ENCODE measurements around the gene ADAMTS5.

ADAMTS5 gene

DNA sequence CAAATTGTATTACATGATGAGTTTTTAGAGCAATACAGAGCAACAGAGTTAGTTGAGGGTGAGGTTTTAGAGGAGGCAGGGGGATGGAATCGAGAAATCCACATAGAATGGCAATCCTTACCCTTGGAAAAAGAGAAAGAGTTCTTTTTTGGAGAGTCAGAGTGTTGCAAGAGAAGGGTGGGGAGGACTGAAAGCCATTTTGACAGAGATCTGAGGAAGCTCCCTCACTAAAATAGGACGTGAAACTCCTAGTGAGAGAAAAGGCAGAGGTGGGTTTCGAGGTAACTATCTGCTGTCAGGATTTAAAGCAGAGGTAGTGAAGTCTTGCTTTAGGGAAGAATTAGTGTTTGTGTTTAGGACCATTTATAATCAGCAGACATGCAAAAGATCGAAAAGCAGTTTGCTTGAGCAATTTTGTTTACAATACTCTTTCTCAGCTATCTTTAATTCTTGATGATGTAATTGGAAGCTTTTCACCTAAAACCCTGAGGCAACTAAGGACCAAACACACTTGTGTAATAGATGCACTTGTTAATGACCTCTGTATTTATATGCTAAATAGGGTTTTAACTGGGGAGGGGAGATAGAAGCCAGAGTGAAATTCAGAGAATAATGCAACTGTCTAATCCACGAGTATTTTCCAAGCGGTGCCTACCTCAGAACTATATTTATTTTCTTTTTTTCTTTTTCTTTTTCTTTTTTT is 20.0 kb downstream of the ADAMTS5 start:
- no peak for DNase-seq

DNA sequence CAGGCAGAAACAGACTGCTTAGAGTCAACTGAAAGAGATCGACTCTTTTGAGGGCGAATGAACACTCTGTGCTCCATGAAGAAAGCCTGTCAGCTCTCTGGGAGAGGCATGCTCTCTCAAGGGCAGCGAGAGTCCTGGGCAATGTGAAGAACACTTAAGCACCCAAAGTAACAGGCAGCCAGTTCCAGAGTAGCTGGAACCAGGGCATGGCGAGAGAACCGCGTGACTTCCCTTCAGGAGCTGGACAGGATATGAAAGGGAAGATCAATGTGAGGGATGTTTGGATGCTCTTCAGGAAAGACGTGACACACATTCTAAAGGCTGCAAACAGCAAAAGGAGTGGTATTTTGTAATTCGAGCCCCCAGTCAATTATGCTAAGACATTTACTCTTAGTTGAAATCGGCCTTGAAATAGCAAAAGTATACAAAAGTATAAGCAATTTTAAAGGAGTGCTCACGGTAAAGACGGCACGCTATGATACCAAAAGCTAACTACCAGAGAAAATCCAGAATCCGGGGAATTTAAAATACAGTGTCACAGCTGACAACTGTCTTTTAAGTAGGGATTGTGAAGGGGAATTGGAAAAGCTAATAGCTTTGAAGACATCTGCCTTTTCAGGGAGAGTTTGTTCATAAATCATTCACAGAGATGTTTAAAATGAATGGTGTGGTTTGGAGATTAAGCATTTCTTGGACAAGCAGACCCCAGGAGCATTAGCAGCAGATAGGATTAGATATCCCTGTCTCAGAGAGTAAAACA is 20.8 kb downstream of the ADAMTS5 start:
- no peak for DNase-seq

DNA sequence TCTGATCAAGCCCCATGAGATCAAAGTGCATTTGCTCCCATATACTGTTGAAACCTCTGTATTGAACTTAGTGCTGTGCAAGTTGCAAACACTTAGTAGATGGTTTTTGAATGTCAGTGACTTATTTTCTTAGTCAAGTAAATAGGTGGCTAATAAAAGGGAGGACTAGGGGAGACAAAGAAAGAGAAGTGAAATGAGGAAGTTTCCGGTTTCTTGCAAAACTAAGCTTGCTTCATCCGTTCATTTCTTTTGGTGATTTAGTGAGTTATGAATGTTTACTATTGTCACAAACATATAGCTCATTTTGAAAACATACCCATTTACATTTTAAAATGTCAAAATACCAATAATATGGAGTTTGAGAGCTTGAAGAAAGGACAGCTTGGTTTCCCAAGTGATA is 23.0 kb downstream of the ADAMTS5 start:
- no peak for DNase-seq

DNA sequence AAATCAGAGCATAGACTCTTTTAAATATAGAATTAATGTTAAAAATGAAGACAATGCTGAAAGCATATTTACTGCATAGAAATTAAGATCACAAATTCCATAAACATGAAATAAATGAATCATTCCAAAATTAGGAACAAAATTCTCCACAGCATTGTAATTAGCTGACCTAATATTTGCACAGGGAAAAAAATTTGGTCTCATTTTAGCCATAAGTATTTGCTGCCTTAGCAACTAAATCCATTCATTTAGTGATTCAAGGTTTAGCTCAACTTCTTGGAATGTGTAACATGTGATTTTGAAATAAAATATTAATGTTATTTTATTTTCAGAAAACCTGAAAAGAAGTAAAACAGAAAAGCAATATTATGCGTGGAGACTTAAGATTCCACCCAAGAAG is 25.5 kb downstream of the ADAMTS5 start:
- no peak for DNase-seq

DNA sequence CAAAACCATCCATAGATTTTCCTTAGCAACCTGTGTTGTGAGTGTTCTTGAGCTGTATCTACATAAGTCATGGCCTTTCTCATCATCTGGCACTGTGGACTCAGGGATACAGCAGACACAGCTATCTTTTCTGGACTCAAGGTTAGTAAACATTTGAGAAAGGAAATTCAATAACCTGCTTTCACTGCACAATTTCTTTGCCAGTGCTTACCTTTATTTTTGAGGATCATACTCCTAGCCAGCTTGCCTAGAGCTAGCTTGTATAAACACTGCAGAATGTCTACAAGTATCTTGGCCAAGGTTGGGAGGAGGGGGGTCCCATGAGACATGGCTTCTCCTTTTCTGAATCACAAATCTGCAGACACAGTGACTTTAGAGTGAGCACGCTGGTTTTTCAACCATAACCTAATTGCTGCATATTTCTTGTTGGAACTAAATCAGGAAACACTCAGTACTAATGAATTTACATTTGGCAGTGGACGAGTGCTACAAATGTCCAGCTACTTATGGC is 27.2 kb downstream of the ADAMTS5 start:
- DNase-seq = no peak

DNA sequence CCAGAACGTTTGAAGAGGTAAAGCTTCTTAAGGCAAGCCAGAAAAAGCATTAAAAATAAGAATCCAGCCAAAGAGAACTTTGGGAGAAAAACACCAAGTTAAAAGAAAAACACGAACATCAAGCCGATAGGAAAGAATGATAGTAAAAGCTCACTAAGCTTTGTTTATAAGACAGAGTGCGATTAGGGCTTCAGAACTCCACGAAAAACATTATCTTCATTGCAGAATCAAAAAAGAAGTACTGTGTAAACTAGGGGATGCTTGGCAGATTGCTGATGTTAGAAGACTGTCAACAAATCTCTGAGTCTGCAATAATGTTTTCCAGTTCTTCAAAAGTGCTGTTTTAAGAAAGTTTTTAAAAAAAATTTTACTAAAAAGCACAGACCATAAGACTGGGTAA is 30.2 kb downstream of the ADAMTS5 start:
- DNase-seq = no peak

DNA sequence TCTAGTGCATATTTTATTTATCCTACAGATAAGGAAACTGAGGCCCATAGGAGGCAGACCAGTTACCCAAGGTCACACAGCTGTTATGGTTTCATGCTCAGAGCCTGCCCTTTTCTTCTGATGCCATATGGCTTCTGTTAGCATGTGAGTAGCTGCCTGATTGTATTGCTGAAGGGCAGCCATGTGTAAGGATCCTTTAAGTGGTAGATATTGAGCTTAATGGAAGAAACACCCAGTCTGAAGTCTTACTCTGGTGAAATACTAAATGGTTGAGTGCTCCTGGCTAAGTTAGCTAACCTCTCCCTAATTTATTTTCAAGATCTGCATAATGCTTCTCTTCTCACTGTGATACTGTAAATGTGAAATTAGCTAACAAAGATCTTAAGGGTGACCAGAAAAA is 30.9 kb downstream of the ADAMTS5 start:
- no peak for DNase-seq

DNA sequence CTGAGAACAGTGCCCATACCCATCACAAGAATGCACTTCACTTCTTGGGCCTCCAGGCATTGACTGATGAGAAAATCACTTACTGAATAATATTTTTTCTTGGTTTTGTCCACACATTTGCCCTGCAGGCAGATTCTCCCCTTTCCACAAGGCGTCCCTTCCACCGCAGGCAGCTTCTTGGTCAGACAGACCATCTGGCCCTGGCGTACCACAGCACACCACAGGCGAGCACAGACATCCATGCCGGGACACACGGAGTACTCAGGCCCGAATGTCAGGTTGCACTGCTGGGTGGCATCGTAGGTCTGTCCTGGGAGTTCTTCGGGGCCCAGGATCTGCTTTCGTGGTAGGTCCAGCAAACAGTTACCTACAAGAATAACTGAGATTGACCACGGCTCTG is 32.5 kb downstream of the ADAMTS5 start:
- DNase-seq = no peak

DNA sequence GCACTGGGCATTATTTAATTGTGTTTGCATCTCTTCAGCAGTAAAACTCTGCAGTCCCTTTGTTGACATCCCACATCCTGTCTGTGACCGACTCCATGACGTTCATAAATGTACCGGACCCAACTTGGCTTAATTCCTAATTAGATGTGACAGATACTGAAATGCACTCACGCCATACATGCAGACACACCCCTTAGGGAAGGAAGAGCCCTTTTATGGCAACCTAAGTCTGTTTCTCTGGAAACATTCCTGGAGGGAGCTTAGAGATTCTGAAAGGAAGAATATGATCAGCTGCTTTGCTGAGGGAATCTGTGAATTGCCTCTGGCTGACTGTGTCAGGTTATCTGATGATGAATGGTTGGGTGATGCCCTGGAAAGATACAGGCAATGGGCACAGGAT is 33.4 kb downstream of the ADAMTS5 start:
- DNase-seq = no peak

DNA sequence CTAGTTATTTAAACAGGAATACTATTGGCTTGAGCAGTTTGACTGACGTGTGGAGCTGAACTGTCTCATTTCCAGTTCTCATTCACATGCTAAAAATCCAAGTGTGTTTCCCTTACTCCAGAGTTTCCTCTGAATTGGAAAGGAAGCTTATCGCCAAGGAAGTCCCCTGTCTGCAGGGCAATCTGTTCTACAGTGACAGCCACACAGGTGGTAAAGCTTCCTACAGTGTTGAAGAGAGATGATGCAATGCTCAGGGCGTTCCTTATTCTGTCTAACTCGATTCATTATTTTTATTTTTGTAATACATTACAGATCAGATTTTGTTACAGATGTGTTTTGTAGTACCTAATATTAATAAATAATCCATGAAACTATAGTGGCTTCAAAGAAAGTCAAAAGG is 41.3 kb downstream of the ADAMTS5 start:
- no peak for DNase-seq

DNA sequence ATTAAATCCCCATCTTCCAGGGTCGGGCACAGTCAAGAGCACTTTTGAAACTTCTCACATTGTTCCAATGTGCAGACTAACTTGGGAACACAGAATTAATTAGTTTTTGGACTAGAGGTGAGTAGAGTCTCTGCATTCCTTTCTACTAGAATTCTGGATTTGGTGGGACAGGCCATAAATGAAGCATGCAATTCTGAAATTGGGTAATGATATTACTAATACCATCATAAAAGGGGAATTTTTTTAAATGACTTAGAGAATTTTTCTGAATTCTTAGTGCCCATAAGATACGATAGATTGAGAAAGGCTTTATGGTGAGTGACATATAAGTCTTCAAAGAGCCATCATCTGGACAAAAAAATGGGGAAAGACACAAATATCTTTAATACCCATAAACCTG is 41.8 kb downstream of the ADAMTS5 start:
- no peak for DNase-seq

DNA sequence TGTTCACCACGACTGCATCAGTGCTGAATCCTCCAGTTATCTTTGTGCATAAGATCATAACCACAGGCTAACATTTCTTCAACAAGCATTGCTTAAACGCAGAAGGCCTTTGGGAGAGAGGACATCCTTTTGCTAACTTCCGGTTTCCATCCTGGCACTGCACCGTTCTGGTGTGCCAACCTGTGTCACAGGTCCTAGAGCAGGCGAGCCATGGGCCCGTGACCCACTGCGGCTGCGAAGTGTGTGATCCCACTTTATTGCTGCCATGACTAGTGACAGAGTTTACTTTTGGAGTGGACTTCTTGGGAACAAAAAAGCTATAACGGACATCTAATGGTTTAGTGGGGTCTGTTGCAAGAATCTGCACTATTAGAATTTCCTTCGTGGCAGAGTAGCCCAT is 42.9 kb downstream of the ADAMTS5 start:
- DNase-seq = no peak

DNA sequence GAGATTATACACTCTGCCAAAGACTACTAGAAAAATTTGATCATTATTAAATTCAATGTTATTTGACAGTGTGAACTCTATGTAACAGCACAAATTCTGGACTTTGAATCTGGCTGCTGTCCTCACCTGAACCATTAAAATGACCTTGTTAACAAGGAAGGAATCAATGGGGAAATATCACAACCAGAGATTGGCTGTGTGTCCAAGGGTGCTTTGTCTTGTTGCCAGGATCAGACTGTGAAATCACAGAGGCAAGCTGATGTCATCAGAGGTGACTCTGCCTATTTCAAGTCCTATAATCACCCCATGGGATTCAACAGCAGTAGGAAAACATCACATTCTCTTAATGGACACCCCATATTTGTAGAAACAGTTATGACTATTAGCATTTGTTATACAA is 46.8 kb downstream of the ADAMTS5 start:
- DNase-seq = no peak

DNA sequence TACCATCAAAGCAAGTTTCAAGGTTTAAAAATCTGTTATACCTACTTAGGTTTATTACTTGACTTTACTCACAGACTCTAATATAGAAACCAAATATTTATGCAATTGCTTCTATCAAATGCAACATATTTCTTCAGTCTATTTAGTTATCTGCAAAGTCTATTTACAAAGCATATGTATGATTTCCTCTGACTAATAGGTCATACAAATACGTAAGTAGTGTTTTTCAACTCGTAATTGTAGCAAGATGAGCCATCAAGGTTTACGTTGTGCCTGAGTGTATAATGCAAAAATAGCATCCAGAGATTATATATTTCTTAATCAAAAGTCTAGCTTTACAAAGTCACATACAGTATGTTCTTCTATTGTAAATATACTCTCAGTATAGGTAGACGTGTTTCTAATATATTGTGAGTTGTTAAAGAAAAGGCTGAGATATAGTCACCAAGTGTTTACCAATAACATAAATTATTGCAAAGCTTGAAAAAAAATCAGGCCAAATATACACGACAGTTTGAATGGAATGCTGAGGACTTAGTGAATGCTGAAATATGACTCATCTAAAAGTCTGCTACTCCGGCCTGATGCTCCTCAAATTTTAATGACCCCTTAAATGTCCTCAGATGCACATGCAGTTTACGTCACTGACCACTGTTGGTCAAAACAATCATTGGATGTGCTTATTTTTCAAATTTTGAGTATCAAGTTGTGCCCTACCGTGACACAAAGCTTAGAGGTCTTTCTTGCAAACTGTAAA is 48.4 kb downstream of the ADAMTS5 start:
- no peak for DNase-seq

DNA sequence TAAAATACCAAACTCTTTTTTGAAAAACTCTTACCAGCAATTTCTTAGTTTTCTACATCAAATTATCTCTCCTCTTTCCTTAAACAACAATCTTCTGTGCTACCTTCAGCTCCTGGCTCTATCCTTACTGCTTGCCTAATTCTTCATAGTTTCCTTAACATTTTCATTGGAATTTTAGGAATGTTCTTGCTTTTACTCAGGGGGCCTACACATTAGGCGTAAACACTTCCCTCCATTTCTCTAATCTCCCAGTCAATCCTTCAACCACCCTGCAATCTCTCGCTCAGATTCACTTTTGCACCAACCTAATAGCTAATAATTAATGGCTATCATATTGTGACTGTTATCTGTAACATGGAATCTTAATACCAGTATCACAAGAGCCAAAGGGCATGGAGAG is 50.1 kb downstream of the ADAMTS5 start:
- no peak for DNase-seq

DNA sequence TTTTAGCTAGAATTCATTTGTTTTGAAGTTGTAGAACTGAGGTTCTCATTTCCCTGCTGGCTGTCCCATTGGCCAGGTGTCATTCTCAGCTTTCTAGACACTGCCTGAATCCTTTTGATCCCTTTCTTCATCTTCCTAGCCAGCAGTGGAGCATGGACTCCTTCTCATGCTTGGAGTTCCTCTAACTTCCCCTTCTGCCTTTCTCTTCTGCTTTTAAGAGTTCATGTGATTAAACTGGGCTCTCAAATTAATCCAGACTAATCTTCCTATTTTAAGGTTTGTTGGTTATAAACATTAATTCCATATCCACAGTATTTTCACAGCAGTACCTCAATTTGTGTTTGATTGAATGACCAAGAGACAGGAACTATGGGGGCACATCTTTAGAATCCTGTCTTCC is 52.3 kb downstream of the ADAMTS5 start:
- DNase-seq = no peak

DNA sequence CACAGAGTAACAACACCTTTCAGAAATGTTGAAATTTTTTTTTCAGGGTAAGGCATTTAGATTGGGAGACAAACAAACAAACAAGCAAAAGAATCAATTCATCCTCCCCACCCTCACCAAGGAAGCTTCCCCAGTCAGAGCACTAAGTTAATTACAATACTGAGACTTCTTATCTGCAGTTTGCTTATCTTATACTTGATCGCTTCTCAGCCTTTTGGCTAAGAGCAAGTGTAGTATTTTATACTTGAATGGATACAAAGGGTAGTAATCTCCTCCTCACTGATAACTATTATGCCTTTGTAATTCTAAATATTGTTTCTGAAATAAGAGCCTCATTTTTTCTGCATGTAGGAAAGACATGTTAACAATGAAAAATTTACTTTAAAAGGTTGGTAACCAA is 54.4 kb downstream of the ADAMTS5 start:
- no peak for DNase-seq

DNA sequence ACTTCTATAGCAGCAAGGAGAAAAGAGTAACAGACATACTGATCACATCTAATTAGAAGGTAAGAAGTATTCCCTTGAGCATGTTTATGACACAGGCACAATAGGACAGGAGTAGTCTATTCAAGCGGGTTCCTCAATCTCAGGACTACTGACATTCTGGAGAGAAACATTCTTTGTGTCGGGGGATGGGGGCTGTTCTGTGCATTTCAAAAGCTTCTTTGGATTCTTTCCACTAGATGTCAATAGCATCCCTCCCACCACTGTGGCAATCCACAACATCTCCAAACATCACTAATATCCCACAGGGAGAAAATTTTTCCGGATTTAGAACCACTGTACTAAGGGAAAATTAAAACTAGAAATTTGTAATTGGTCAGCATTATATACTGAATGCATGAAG is 56.9 kb downstream of the ADAMTS5 start:
- DNase-seq = no peak

DNA sequence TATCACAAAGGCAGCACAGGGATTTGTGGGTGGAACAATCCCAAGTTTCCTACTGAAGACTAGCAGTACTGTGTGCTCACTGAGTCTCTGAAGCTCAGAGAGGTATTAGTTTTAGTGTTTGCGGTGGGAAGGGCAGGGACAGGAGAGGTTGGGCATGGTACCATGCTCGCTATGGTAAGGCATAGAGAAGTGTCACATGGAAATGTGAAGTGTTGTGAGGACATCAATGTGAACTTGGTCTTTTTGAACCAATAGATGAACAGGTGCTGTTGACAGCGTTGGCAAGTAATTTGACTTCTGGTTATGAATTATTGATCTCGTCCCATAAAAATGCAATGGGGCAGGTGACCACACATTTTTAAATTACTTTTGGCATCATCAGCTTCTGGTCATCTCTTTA is 65.9 kb downstream of the ADAMTS5 start:
- DNase-seq = no peak

DNA sequence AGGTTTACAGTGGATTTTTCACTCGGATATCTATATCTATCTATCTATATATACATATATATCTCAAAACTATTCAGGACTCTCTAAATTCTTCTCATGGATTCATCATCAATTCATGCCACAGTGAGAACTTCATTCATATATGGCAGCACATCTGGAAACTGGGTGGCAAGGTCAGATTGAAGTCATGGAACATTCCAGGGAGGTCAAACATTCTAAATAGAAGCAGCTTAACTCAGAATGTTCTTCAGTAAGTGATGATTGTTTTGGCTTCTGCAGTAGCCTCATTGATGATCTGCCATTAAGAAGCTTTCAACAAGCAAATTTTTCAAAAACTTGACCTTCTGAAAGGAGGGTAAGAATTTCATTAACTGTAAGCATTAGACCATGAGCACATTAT is 74.7 kb downstream of the ADAMTS5 start:
- no peak for DNase-seq

DNA sequence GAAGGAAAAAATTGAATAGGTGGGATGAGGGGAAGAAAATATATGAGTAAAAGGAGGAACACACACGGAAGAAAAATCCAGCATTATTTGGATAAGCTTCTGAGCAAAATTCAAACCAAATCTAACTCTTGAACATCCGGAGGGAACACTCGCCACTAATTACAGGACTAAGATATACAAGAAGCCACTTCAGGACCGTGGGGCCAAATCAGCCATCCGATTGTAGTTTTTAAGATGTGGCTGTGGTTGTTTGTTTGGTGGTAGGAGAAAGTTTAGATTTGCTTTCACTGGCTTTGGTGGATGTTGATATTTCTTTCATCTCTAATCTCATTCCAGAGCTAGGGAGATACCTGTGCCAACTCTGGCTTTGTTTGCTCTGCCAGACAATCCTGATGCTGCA is 78.0 kb downstream of the ADAMTS5 start:
- no peak for DNase-seq

DNA sequence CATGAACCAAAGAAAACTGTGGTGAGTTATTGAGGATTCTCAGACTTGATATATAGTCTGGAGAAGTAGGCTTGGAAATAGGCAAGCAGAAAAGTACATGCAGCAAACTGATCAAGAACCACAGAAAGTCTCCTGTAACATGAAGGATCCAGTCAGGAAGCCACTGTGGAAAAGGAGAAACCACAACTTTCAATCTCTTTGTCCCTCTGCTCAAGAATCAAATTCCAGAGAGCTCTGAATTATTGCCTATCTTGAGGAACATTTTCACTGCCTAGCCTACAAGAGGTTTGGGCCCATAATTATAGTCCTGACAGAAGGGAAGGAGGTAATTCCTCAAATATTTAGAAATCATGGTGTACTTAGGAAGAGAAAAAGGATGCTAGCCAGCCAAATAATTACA is 78.6 kb downstream of the ADAMTS5 start:
- DNase-seq = no peak

DNA sequence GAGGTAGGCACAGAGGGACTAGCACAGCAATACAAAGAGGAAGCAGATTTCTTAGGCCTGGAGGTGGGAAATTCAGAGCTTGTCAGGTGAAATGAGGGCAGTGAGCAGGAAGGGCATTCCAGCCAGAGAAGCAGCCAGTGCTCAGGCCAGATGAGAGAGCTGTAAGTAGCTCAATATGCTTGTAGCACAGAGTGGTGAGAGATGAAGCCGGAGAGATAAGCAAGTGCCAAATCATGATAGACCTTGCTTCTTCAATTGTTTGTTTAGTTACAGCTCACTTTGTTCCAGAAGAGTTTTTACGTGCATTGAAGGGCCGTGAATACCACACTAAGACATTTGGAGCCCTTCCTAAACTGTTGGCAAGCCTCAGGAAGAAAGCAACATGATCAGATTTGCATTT is 79.6 kb downstream of the ADAMTS5 start:
- no peak for DNase-seq

DNA sequence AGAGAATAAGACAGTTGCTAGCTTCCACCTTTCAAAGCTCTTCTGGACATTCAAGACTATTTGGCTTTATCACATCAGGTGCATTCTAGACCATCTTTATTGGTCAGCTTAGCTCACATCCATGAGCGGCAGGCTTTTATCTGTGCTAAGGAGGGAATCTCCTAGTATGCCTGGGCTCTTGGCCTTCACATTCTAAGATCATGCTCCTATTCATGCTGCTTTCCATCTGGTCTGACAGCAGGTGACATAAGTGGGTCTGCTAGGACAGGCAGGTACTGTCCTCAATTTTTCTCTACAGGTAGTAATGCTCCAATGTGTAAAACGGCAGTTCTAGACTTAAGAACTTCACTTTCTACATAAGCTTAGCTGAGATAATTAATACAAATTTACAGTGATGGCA is 82.5 kb downstream of the ADAMTS5 start:
- no peak for DNase-seq

Data from DMS153 (cell line).